Measurements from ENCODE around the gene HOXC12.

- TF ChIP-seq ELK4 (IDR thresholded peaks at IDR 0.05; ENCODE audit: borderline replicate concordance, low read depth, low read length), result no peak
- no peak for TF ChIP-seq HOXC10 (CRISPR knock-in tag; IDR thresholded peaks at IDR 0.05)
- no peak for TF ChIP-seq CTCF (tag by site-specific recombination; IDR thresholded peaks at IDR 0.05)
- no peak for TF ChIP-seq ZFP41 (tag by site-specific recombination; IDR thresholded peaks at IDR 0.05; ENCODE audit: borderline replicate concordance)
- TF ChIP-seq REST (tag by site-specific recombination; IDR thresholded peaks at IDR 0.05), result no peak
- peak; percentile 68 for TF ChIP-seq ZNF660 (tag by site-specific recombination; IDR thresholded peaks at IDR 0.05)
- TF ChIP-seq PATZ1 (tag by site-specific recombination; IDR thresholded peaks at IDR 0.05), result peak; percentile 99
Observed at GRCh38 chr12:53938326-53939140, 16.2 kb upstream of the HOXC12 start, which contains the start of gene HOXC13.

Data from HEK293 (cell line).